ENCODE measurements around the gene UBAC1. TPM values are rescaled to one million over a fixed set of nuclear protein-coding genes. Genes with fewer than 3 reads are reported as not detected.

UBAC1 gene
- total RNA-seq, 5 donors from 2014 or later (not counting 1 experiment from before 2014, with no cell fraction given), result 25.9 to 37.3 (median 33.6) TPM

DNA sequence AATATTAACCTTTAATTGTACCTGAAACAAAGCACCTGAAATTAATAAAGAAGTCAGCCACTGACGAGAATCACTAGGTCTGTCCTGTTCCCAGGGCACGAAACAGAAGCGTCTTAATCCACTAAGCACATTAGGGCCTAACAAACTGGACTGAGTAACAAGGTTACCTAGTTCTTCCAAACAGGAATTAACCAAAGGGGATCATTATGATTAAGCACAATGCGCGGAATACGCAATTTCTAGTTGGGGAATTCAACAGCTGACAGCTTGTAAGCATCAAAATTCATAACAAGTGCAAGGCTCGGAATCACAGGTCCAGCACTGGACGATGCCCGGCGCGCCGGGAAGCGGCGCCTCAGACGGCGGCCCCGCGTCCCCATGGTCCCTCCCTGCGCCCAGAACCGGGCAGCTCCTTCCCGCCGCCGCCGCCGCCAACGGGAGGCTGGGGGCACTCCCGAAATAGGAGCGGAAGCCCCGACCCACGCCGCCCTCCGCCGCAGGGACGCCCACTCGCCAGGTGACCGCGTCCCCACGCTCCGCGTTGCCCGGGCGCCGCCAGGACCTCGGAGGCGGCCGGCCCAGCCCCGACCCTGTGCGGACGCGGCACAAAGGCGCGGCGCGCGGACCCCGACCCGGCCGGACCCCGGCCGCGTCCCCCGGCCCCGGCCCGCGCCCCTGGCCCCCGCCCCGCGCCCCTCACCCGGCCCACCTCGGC, 54.7 kb downstream of the UBAC1 start:
- no peaks in the 10 kb centered on the region for H3K27me3 Mint-ChIP-seq
- CTCF ChIA-PET, result interaction anchor here in 1 of 2 donors (0.6 kb wide), 1 partner anchor 215 kb away, joined by 4 read pairs; no protein-coding TSS in a partner anchor
- no peaks in the 10 kb centered on the region for H3K27me3 ChIP-seq (replicated peaks in 1 of 2; ENCODE audit: control insufficient read depth in 2 of 2, extremely low read depth in 1 of 2, insufficient read depth in 2 of 2, low read length in 1 of 2)
- peak overlapping the region; percentile 25 for H3K27ac ChIP-seq (ENCODE audit: low read length)
- 3% methylated on average over 69 of the region's 70 CpGs for WGBS (ENCODE audit: insufficient coverage)
- H3K9me3 Mint-ChIP-seq, result peaks cover 0 to 5% (median 0%) of the 10 kb centered on the region in 3 donors
- H3K4me1 Mint-ChIP-seq, result peaks cover 56 to 77% (median 68%) of the 10 kb centered on the region in 3 donors
- peak in 3 of 35 experiments; percentile 14 to 35 (median 27) for DNase-seq
- no peaks in the 10 kb centered on the region for H3K9me3 ChIP-seq
- peaks cover 8 to 35% of the 10 kb centered on the region in 2 experiments for H3K4me1 ChIP-seq (ENCODE audit: control insufficient read depth in 1 of 2, extremely low read depth in 1 of 2, insufficient read depth in 2 of 2, low read length in 2 of 2)
- H3K4me3 Mint-ChIP-seq, result peak overlapping the region; percentile 82 to 89 (median 83)
- H3K36me3 ChIP-seq (ENCODE audit: control insufficient read depth in 2 of 2, extremely low read depth in 1 of 2, insufficient read depth in 1 of 2, low read length in 1 of 2), result peaks cover 8 to 9% of the 10 kb centered on the region in 2 donors
- ATAC-seq (replicated peaks in 1 of 4), result no peak
- H3K27ac Mint-ChIP-seq, result peak overlapping the region; percentile 80 to 82
- peak overlapping the region; percentile 48 to 49 for H3K4me3 ChIP-seq (ENCODE audit: control insufficient read depth in 1 of 2, extremely low read depth in 1 of 2, low read length in 1 of 2)
- peaks cover 22% of the 10 kb centered on the region for H3K36me3 Mint-ChIP-seq
- POLR2A ChIA-PET, result interaction anchor here in 1 of 2 donors (0.6 kb wide), 1 partner anchor 39 kb away, joined by 3 read pairs; no protein-coding TSS in a partner anchor

DNA sequence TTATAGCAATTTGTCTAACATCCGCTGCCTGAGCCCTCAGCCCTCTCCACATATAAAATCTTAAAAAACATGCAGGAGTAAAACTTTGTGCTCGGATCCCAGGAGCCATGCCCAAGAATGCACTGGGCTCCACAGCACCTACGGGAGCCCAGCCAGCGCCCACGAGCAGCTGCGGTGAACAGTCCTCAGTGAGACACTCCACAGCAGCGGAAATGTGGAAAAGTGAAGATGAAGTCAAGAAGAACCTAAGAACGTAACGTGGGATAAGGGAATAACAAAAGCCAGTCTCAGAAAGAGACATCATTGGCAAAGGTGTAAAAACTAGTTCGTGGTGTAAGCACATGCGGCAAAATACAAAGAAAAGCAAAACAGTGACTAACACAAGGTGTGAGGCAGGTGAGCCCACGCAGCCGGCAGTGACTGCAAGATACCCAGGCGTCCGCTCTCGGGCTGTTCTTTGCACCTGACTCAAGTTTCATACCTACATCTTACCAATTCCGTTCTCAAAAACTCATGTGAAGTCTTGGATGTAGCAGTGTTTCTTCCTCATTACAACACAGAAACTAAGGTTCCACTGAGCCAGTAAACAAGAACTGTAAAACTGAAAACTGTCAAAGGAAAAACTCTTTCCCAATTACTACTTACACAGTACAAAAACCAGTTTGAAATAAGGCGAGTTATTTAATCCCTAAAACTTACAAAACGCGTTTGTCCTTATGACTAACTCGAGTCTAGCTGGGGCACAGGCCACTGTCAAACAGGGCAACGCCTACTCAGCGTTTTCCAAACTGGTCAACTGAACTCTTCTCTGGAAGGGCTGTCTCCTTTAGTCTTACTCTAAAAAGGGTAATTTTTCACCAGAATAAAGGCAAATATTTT, 55.6 kb downstream of the UBAC1 start:
- peak overlapping the region; percentile 25 for H3K27ac ChIP-seq (ENCODE audit: low read length)
- CTCF ChIA-PET, result interaction anchor here in 1 of 2 donors (0.6 kb wide), 1 partner anchor 216 kb away, joined by 4 read pairs; no protein-coding TSS in a partner anchor
- H3K27me3 Mint-ChIP-seq, result no peaks in the 10 kb centered on the region
- 22% methylated on average over 12 of the region's 23 CpGs for WGBS (ENCODE audit: insufficient coverage)
- ATAC-seq (replicated peaks in 1 of 4), result peak in 1 of 4 experiments; percentile 11
- no peaks in the 10 kb centered on the region for H3K9me3 ChIP-seq
- H3K27me3 ChIP-seq (replicated peaks in 1 of 2; ENCODE audit: control insufficient read depth in 2 of 2, extremely low read depth in 1 of 2, insufficient read depth in 2 of 2, low read length in 1 of 2), result no peaks in the 10 kb centered on the region
- peak in 11 of 35 experiments; percentile 11 to 52 (median 25) for DNase-seq
- H3K36me3 Mint-ChIP-seq, result peaks cover 14% of the 10 kb centered on the region
- H3K9me3 Mint-ChIP-seq, result no peaks in the 10 kb centered on the region
- peak overlapping the region; percentile 82 to 89 (median 83) for H3K4me3 Mint-ChIP-seq
- H3K4me1 ChIP-seq (ENCODE audit: control insufficient read depth in 1 of 2, extremely low read depth in 1 of 2, insufficient read depth in 2 of 2, low read length in 2 of 2), result peaks cover 8 to 35% of the 10 kb centered on the region in 2 experiments
- peak overlapping the region; percentile 80 to 82 for H3K27ac Mint-ChIP-seq
- peaks cover under 1 to 6% of the 10 kb centered on the region in 2 donors for H3K36me3 ChIP-seq (ENCODE audit: control insufficient read depth in 2 of 2, extremely low read depth in 1 of 2, insufficient read depth in 1 of 2, low read length in 1 of 2)
- peaks cover 57 to 74% (median 65%) of the 10 kb centered on the region in 3 donors for H3K4me1 Mint-ChIP-seq
- POLR2A ChIA-PET, result interaction anchor here in 1 of 2 donors (0.6 kb wide), 1 partner anchor 40 kb away, joined by 3 read pairs; no protein-coding TSS in a partner anchor
- H3K4me3 ChIP-seq (ENCODE audit: control insufficient read depth in 1 of 2, extremely low read depth in 1 of 2, low read length in 1 of 2), result peak overlapping the region in 1 of 2 donors; percentile 48

DNA sequence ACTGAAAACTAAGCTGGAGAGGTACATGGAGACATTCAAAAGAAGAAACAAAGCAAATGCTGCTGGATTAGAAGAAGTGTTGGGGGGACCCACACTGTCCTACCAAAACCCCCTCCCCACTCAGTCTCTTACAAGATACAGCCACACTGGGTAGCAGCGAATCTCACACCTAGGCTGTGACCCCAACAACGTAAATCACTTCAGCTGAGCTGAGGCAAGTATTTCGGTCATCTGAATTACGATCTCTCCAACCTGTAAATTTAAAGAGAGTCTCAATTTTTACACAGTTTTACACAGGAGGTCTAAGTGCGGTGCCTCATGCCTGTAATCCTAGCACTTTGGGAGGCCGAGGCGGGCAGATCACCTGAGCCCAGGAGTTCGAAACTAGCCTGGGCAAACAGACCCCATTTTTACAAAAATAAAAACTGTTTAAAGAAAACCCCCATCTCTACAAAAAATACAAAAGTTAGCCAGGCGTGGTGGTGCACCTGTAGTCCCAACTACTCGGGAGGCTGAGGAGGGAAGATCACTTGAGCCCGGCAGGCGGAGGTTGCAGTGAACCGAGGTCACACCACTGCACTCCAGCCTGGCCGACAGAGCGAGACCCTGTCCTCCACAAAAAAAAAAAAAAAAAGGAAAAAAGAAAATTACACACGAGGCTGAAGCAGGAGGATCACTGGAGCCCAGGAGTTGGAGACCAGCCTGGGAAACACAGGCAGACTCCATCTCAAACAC, 57.2 kb downstream of the UBAC1 start:
- no peak overlapping the region for H3K27ac Mint-ChIP-seq
- H3K4me1 Mint-ChIP-seq, result peaks cover 57 to 69% (median 62%) of the 10 kb centered on the region in 3 donors
- 90% methylated on average over 4 of the region's 16 CpGs for WGBS (ENCODE audit: insufficient coverage)
- no peak overlapping the region for H3K4me3 Mint-ChIP-seq
- ChIA-PET CTCF (interaction anchor here in 1 of 2 donors (0.6 kb wide), 1 partner anchor 14 kb away, joined by 3 read pairs; no protein-coding TSS in a partner anchor), POLR2A (no interaction called here)
- peaks cover 0 to under 1% (median 0%) of the 10 kb centered on the region in 3 donors for H3K9me3 Mint-ChIP-seq
- H3K4me1 ChIP-seq (ENCODE audit: control insufficient read depth in 1 of 2, extremely low read depth in 1 of 2, insufficient read depth in 2 of 2, low read length in 2 of 2), result peaks cover 6 to 38% of the 10 kb centered on the region in 2 experiments
- DNase-seq, result no peak
- H3K27me3 Mint-ChIP-seq, result no peaks in the 10 kb centered on the region
- peaks cover 10% of the 10 kb centered on the region for H3K36me3 Mint-ChIP-seq
- H3K9me3 ChIP-seq, result no peaks in the 10 kb centered on the region
- H3K27me3 ChIP-seq (replicated peaks in 1 of 2; ENCODE audit: control insufficient read depth in 2 of 2, extremely low read depth in 1 of 2, insufficient read depth in 2 of 2, low read length in 1 of 2), result no peaks in the 10 kb centered on the region
- no peak overlapping the region for H3K4me3 ChIP-seq (ENCODE audit: control insufficient read depth in 1 of 2, extremely low read depth in 1 of 2, low read length in 1 of 2)
- H3K36me3 ChIP-seq (ENCODE audit: control insufficient read depth in 2 of 2, extremely low read depth in 1 of 2, insufficient read depth in 1 of 2, low read length in 1 of 2), result peaks cover 0 to 6% of the 10 kb centered on the region in 2 donors
- no peak overlapping the region for H3K27ac ChIP-seq (ENCODE audit: low read length)
- no peak for ATAC-seq (replicated peaks in 1 of 4)

DNA sequence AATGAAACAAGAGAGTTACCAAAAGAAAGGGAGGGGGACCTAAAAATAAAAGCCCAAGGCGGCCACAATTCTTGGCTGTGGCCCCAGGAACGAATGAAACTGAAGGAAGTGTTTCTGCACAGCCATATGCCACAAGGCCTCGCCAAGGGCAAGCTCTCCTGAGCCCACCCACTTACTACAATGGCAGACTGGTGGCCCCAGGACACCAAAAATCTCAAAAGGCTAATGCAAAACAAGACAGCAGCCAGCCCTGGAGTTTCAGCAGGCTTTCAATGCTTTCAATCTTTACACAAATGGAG, 57.9 kb downstream of the UBAC1 start:
- Mint-ChIP-seq H3K4me1 (peaks cover 57 to 69% (median 61%) of the 10 kb centered on the region in 3 donors), H3K27me3 (no peaks in the 10 kb centered on the region), H3K36me3 (peaks cover 13% of the 10 kb centered on the region), H3K4me3 (no peak overlapping the region), H3K9me3 (peaks cover 0 to 5% (median 0%) of the 10 kb centered on the region in 3 donors), H3K27ac (no peak overlapping the region)
- Histone ChIP-seq H3K27ac (ENCODE audit: low read length) (no peak overlapping the region), H3K4me3 (ENCODE audit: control insufficient read depth in 1 of 2, extremely low read depth in 1 of 2, low read length in 1 of 2) (no peak overlapping the region), H3K27me3 (replicated peaks in 1 of 2; ENCODE audit: control insufficient read depth in 2 of 2, extremely low read depth in 1 of 2, insufficient read depth in 2 of 2, low read length in 1 of 2) (no peaks in the 10 kb centered on the region), H3K9me3 (no peaks in the 10 kb centered on the region), H3K4me1 (ENCODE audit: control insufficient read depth in 1 of 2, extremely low read depth in 1 of 2, insufficient read depth in 2 of 2, low read length in 2 of 2) (peaks cover 4 to 33% of the 10 kb centered on the region in 2 experiments), H3K36me3 (ENCODE audit: control insufficient read depth in 2 of 2, extremely low read depth in 1 of 2, insufficient read depth in 1 of 2, low read length in 1 of 2) (peaks cover 0 to 6% of the 10 kb centered on the region in 2 donors)
- ATAC-seq (replicated peaks in 1 of 4) (no peak), DNase-seq (no peak)
- ChIA-PET CTCF (no interaction called here), POLR2A (no interaction called here)
- WGBS (ENCODE audit: insufficient coverage), result 80% methylated on average over 3 of the region's 3 CpGs

DNA sequence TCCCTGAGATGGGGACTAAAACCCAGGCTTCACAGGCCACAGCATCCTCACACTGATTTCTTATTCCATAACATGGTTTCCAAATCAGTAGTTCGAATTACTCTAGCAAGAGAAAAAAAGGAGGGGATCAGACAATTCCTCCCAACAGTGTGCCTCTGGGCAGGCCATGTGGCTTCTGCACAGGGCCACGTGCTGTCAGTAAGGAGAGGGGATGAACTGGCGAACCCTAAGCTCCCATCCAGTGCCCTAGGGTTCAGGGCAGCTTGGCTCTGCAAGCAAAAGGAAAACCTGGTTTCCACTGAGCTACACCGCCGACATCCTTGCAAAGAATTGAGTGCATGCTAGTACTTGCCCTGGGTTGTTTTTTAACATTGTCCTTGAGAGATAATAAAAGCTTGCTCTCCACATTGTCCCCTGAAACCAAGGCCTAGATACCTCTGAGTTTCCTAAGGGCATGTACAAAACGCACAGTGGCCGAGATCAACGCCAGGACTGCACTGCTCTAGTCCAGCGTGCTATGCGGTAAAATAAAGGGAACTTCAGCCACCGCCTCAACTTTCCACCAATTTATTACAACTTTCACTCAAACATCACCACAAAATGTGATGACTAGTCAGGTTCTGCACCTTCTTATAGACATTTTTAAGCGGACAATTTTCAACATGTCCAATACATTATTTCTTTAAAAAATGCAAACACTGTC, 58.4 kb downstream of the UBAC1 start:
- H3K4me1 Mint-ChIP-seq, result peaks cover 60 to 70% (median 63%) of the 10 kb centered on the region in 3 donors
- ChIA-PET CTCF (no interaction called here), POLR2A (no interaction called here)
- ATAC-seq (replicated peaks in 1 of 4) (no peak), DNase-seq (no peak)
- no peak overlapping the region for H3K27ac Mint-ChIP-seq
- 99% methylated on average over 10 of the region's 12 CpGs for WGBS (ENCODE audit: insufficient coverage)
- no peak overlapping the region for H3K27ac ChIP-seq (ENCODE audit: low read length)
- H3K9me3 ChIP-seq, result no peaks in the 10 kb centered on the region
- peaks cover 0 to 5% (median 0%) of the 10 kb centered on the region in 3 donors for H3K9me3 Mint-ChIP-seq
- H3K27me3 Mint-ChIP-seq, result no peaks in the 10 kb centered on the region
- H3K27me3 ChIP-seq (replicated peaks in 1 of 2; ENCODE audit: control insufficient read depth in 2 of 2, extremely low read depth in 1 of 2, insufficient read depth in 2 of 2, low read length in 1 of 2), result no peaks in the 10 kb centered on the region
- H3K36me3 Mint-ChIP-seq, result peaks cover 16% of the 10 kb centered on the region
- H3K4me1 ChIP-seq (ENCODE audit: control insufficient read depth in 1 of 2, extremely low read depth in 1 of 2, insufficient read depth in 2 of 2, low read length in 2 of 2), result peaks cover 4 to 29% of the 10 kb centered on the region in 2 experiments
- peaks cover 0 to 6% of the 10 kb centered on the region in 2 donors for H3K36me3 ChIP-seq (ENCODE audit: control insufficient read depth in 2 of 2, extremely low read depth in 1 of 2, insufficient read depth in 1 of 2, low read length in 1 of 2)
- H3K4me3 Mint-ChIP-seq, result no peak overlapping the region
- no peak overlapping the region for H3K4me3 ChIP-seq (ENCODE audit: control insufficient read depth in 1 of 2, extremely low read depth in 1 of 2, low read length in 1 of 2)

Measured in T-cell (primary cell).